SHP77 (cell line): ENCODE data around the gene GRHL3.

Source experiments
- DNase-seq, 2 experiments: peaks; one replicate each; lab custom pipeline; 2025; lab: John Stamatoyannopoulos, UW

GRHL3 gene

DNA sequence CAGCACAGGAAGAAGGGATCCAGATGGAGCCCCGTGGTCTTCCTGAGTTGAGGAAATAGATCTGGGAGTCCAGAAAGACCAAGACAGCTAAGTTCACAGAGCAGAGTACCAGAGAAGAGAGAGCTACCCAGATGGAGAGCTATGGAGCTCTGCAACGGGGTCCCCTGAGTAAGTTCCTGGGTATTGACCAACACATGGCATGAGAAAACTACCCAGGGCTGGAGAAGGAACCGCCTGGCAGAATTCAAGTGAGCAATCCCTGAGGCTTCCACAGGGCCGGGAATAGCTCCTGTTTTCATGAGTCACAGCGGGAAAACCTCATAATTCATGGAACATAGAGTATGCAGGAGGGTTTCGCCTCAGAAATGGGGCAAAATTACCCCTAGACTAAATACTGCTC, 74.7 kb downstream of the GRHL3 start:
- DNase-seq: no peak

DNA sequence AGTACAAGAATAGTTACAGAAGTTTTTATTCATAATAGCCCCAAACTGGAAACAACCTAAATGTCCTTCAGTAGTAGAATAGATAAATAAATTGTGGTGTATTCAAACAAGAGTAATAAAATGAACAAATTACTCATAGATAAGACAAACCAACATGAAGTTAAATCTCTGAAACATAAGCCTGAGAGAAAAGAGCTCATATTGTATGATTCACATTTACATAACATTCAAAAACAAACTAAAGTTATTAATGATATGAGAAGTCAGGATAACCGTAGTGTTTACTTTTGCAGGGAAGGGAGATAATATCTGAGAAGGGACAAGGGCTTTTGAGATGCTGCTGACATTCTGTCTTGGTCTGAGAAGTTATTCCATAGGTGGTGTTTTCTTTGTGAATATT, 80.9 kb downstream of the GRHL3 start:
- no peak for DNase-seq

GRCh38 chr1:24403806-24404205, 84.6 kb downstream of the GRHL3 start:
- DNase-seq: no peak
